HepG2 (cell line): ENCODE data around the gene DCAF8. TPM values are rescaled to one million over a fixed set of nuclear protein-coding genes. Genes with fewer than 3 reads are reported as not detected.

Experiments used
- FOXP1 ChIP-seq, 2 experiments: fragments of 450-650 bp in 1 of 2; IDR thresholded peaks; 2 replicates each; pipeline ENCODE4 v1.6.1; 2017 to 2018; ENCODE audit warnings: antibody characterized with exemption in 1 of 2
- GPN1 ChIP-seq: sonication (generic); formaldehyde crosslinking; IDR thresholded peaks from 2 replicates; pipeline ENCODE4 v1.5.1; 2020; ENCODE audit warnings: missing genetic modification reagents, borderline replicate concordance
- HDAC2 ChIP-seq: sonication (generic); formaldehyde crosslinking; IDR thresholded peaks from 2 replicates; pipeline ENCODE4 v1.4.0; 2020; ENCODE audit warnings: missing genetic modification reagents
- ISX ChIP-seq: sonication (generic); formaldehyde crosslinking; conservative IDR thresholded peaks from 2 replicates; pipeline ENCODE4 v1.5.0; 2020; ENCODE audit warnings: missing genetic modification reagents
- MAFK ChIP-seq, 2 experiments: IDR thresholded peaks in 1 of 2; conservative IDR thresholded peaks in 1 of 2; 2 replicates each; pipeline ENCODE4 v1.6.1; 2011; ENCODE audit warnings: improper control_type of control experiment in 2 of 2, low read length in 2 of 2
- MED1 ChIP-seq: sonication (generic); formaldehyde crosslinking; IDR thresholded peaks from 2 replicates; pipeline ENCODE4 v1.4.0; 2020; ENCODE audit warnings: missing genetic modification reagents
- MED8 ChIP-seq: sonication (generic); formaldehyde crosslinking; IDR thresholded peaks from 2 replicates; pipeline ENCODE4 v1.8.1; 2023; ENCODE audit warnings: mild to moderate bottlenecking, missing genetic modification reagents; ENCODE audit not compliant: insufficient replicate concordance
- MXI1 ChIP-seq: IDR thresholded peaks from 3 replicates; pipeline ENCODE4 v1.6.1; 2012; ENCODE audit warnings: low read depth, low read length, inconsistent platforms, borderline replicate concordance
- PHB2 ChIP-seq: fragments of 450-650 bp; IDR thresholded peaks from 2 replicates; pipeline ENCODE4 v1.6.1; 2018; ENCODE audit not compliant: partially characterized antibody
- RBFOX2 ChIP-seq: fragments of 200-400 bp; formaldehyde crosslinking; IDR thresholded peaks from 2 replicates; pipeline ENCODE4 v1.6.1; 2017; ENCODE audit warnings: low read depth, mild to moderate bottlenecking, low read length
- SSRP1 ChIP-seq: IDR thresholded peaks from 2 replicates; pipeline ENCODE4 v1.6.1; 2016; ENCODE audit warnings: control low read depth
- ZNF138 ChIP-seq: sonication (generic); formaldehyde crosslinking; IDR thresholded peaks from 2 replicates; pipeline ENCODE4 v1.5.0; 2020; ENCODE audit warnings: mild to moderate bottlenecking, low read depth, missing genetic modification reagents
- ZNF264 ChIP-seq: sonication (generic); formaldehyde crosslinking; IDR thresholded peaks from 2 replicates; pipeline ENCODE4 v1.4.0; 2020; ENCODE audit warnings: missing genetic modification reagents
- ZNF644 ChIP-seq: IDR thresholded peaks from 2 replicates; pipeline ENCODE4 v1.6.1; 2016; ENCODE audit warnings: low read depth
- ZNF780A ChIP-seq: sonication (generic); formaldehyde crosslinking; IDR thresholded peaks from 2 replicates; pipeline ENCODE4 v1.8.0; 2022; ENCODE audit warnings: mild to moderate bottlenecking, missing genetic modification reagents, moderate library complexity
- polyA plus RNA-seq, 8 experiments: library from polyadenylated mRNA; depleted of rRNA in 3 of 8; stranded (reverse) in 7 of 8; unstranded in 1 of 8; fragments of >200 nt; fragmentation: Illumina TruSeq in 4 of 8; extraction: Trizol in 4 of 8; gene quantifications; 2 replicates each; pipeline versions ENCODE4 v1.2.1 to v1.2.3, GENCODE V29; 2011 to 2016; ENCODE audit warnings: low read depth in 4 of 8, missing spikeins in 1 of 8, mixed read lengths in 1 of 8; ENCODE audit not compliant: insufficient read depth in 1 of 8
- total RNA-seq, 5 experiments: library from RNA; depleted of rRNA; stranded (reverse); fragments of >200 nt; fragmentation: Illumina TruSeq; extraction: Trizol; gene quantifications; 2 replicates each; pipeline ENCODE4 v1.2.3, GENCODE V29; 2016; ENCODE audit warnings: low read depth in 1 of 5
- TF ChIP-seq, protein P1 (sequence below): IDR thresholded peaks from 2 replicates; pipeline ENCODE4 v1.6.1; 2016
- TF ChIP-seq, protein P2 (sequence below): IDR thresholded peaks from 2 replicates; pipeline ENCODE4 v1.6.1; 2018; ENCODE audit warnings: missing genetic modification reagents, mild to moderate bottlenecking, missing compliant biosample characterization
- TF ChIP-seq, protein P3 (sequence below): sonication (generic); formaldehyde crosslinking; IDR thresholded peaks from 2 replicates; pipeline ENCODE4 v1.4.0; 2020; ENCODE audit warnings: low read depth, mild to moderate bottlenecking, missing genetic modification reagents
- TF ChIP-seq, protein P4 (sequence below): IDR thresholded peaks from 2 replicates; pipeline ENCODE4 v1.6.1; 2016; ENCODE audit warnings: mild to moderate bottlenecking, missing biosample characterization, missing genetic modification reagents
- TF ChIP-seq, protein P5 (sequence below): sonication (generic); formaldehyde crosslinking; IDR thresholded peaks from 2 replicates; pipeline ENCODE4 v1.4.0; 2020; ENCODE audit warnings: missing genetic modification reagents

DCAF8 gene
- total and polyA plus RNA-seq, 2 of the 13 experiments (the other 11 are each of a cell fraction or from before 2014, with no cell fraction given), result 73.4 to 79.8 TPM

DNA sequence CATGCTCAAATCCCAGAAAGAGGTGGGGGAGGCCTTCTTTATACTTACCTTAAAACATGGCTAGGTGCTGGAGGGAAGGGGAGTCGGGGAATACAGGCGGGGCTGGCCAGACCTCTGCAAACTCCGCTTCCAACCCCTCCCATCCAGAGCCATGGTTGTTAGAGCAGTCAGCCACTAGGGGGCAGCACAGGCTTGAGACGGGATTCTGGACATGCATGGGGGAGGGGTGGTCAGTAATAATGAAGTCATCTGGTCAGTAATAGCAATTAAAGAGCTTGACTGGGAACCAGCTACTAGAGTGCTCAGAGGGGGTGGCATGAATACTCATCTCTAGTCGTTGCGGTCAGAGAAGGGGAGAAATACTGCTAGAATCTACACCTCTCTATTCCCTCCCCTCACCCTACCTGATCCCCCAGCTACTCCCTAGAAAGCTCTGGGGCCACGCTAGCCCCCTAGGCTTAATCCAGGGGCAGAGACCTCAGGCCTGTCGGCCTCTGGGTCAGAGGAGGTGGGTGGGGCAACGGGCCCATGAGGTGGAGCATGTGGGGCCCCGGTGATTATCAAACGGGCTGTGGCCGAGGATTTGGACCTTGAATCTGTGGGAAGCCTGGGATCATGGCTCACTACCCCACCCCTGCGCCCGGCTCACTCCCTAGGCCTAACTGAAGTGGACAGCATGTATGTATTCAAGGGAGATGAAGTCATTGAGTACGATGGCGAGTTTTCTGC, 69.1 kb downstream of the DCAF8 start (continued):
- TF ChIP-seq FOXP1 (IDR thresholded peaks at IDR 0.05) (no peak), FOXP1 (CRISPR knock-in tag; IDR thresholded peaks at IDR 0.05) (no peak), MED8 (no peak), ISX (no peak), GPN1 (CRISPR knock-in tag) (no peak), ZNF264 (CRISPR knock-in tag) (0 out of 2 replicates have a peak, but pooled peaks have one; percentile 33), PHB2 (no peak), MAFK (conservative IDR thresholded peaks at IDR 0.05 in 1 of 2, IDR thresholded peaks at IDR 0.05 in 1 of 2; ENCODE audit: low read length in 2 of 2) (peak in 1 of 2 experiments; percentile 32; a peak in 1 of 4 replicates), ZNF780A (no peak), HDAC2 (CRISPR knock-in tag) (no peak; the same call in 1 of the 2 replicates), SSRP1 (CRISPR knock-in tag) (no peak), MED1 (CRISPR knock-in tag) (no peak), MXI1 (peak; percentile 40; the same call in 1 of the 3 replicates), ZNF644 (CRISPR knock-in tag) (no peak; the same call in 1 of the 2 replicates), RBFOX2 (no peak), ZNF138 (CRISPR knock-in tag) (no peak)
- TF ChIP-seq, protein P1, sequence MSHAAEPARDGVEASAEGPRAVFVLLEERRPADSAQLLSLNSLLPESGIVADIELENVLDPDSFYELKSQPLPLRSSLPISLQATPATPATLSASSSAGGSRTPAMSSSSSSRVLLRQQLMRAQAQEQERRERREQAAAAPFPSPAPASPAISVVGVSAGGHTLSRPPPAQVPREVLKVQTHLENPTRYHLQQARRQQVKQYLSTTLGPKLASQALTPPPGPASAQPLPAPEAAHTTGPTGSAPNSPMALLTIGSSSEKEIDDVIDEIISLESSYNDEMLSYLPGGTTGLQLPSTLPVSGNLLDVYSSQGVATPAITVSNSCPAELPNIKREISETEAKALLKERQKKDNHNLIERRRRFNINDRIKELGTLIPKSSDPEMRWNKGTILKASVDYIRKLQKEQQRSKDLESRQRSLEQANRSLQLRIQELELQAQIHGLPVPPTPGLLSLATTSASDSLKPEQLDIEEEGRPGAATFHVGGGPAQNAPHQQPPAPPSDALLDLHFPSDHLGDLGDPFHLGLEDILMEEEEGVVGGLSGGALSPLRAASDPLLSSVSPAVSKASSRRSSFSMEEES (CRISPR knock-in tag), result peak; percentile 15; the same call in 1 of the 2 replicates
- TF ChIP-seq, protein P2, sequence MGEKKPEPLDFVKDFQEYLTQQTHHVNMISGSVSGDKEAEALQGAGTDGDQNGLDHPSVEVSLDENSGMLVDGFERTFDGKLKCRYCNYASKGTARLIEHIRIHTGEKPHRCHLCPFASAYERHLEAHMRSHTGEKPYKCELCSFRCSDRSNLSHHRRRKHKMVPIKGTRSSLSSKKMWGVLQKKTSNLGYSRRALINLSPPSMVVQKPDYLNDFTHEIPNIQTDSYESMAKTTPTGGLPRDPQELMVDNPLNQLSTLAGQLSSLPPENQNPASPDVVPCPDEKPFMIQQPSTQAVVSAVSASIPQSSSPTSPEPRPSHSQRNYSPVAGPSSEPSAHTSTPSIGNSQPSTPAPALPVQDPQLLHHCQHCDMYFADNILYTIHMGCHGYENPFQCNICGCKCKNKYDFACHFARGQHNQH (CRISPR knock-in tag), result peak; percentile 60; the same call in 1 of the 2 replicates
- TF ChIP-seq, protein P3, sequence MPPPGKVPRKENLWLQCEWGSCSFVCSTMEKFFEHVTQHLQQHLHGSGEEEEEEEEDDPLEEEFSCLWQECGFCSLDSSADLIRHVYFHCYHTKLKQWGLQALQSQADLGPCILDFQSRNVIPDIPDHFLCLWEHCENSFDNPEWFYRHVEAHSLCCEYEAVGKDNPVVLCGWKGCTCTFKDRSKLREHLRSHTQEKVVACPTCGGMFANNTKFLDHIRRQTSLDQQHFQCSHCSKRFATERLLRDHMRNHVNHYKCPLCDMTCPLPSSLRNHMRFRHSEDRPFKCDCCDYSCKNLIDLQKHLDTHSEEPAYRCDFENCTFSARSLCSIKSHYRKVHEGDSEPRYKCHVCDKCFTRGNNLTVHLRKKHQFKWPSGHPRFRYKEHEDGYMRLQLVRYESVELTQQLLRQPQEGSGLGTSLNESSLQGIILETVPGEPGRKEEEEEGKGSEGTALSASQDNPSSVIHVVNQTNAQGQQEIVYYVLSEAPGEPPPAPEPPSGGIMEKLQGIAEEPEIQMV (CRISPR knock-in tag), result no peak
- TF ChIP-seq, protein P4, sequence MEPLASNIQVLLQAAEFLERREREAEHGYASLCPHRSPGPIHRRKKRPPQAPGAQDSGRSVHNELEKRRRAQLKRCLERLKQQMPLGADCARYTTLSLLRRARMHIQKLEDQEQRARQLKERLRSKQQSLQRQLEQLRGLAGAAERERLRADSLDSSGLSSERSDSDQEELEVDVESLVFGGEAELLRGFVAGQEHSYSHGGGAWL (CRISPR knock-in tag), result no peak
- TF ChIP-seq, protein P5, sequence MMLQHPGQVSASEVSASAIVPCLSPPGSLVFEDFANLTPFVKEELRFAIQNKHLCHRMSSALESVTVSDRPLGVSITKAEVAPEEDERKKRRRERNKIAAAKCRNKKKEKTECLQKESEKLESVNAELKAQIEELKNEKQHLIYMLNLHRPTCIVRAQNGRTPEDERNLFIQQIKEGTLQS, result no peak; the same call in 1 of the 2 replicates
